ENCODE results near the gene HHATL. TPM values are rescaled to one million over a fixed set of nuclear protein-coding genes. Genes with fewer than 3 reads are reported as not detected.

Gene HHATL
- total and polyA plus RNA-seq, 10 of the 15 experiments (the other 5 are each of a cell fraction or from before 2014, with no cell fraction given) = not detected

DNA sequence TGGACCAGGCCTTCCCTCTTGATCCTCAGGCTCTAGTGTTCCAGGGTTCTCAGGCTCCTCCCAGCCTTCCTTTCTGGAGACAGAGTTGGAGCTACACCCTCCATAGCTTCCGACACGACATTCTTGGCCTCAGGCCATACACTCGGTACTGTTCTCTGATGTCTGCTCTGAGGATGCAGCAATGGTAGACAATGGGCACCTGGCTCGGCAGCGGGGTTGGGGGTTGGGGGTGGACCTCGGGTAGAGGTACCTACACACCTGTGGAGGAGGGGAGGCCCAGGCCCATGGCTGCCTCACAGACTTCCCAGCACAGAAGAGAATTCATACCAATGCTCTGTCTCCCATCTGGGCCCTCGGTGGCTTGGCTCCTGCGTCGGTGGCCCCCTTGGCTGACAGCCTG lies 49.0 kb upstream of the HHATL start:
- CTCF ChIA-PET = interaction anchor here (1.3 kb wide), 1 partner anchor 19 kb away, joined by 4 read pairs; no protein-coding TSS in a partner anchor
- TF ChIP-seq BMI1 (IDR thresholded peaks at IDR 0.05; ENCODE audit: borderline replicate concordance) = no peak
- no peak for TF ChIP-seq CHD4 (IDR thresholded peaks at IDR 0.05)
- TF ChIP-seq, protein P1, sequence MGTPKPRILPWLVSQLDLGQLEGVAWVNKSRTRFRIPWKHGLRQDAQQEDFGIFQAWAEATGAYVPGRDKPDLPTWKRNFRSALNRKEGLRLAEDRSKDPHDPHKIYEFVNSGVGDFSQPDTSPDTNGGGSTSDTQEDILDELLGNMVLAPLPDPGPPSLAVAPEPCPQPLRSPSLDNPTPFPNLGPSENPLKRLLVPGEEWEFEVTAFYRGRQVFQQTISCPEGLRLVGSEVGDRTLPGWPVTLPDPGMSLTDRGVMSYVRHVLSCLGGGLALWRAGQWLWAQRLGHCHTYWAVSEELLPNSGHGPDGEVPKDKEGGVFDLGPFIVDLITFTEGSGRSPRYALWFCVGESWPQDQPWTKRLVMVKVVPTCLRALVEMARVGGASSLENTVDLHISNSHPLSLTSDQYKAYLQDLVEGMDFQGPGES (IDR thresholded peaks at IDR 0.05) = no peak
- TF ChIP-seq DPF2 (IDR thresholded peaks at IDR 0.05) = no peak
- no peak for TF ChIP-seq CEBPB (IDR thresholded peaks at IDR 0.05; ENCODE audit: borderline replicate concordance in 1 of 2, low read depth in 2 of 2, low read length in 2 of 2)
- TF ChIP-seq, protein P2, sequence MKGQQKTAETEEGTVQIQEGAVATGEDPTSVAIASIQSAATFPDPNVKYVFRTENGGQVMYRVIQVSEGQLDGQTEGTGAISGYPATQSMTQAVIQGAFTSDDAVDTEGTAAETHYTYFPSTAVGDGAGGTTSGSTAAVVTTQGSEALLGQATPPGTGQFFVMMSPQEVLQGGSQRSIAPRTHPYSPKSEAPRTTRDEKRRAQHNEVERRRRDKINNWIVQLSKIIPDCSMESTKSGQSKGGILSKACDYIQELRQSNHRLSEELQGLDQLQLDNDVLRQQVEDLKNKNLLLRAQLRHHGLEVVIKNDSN (IDR thresholded peaks at IDR 0.05; ENCODE audit: borderline replicate concordance, extremely low read length, insufficient read depth, low read depth, low read length) = no peak
- no peak for TF ChIP-seq BRCA1 (IDR thresholded peaks at IDR 0.05; ENCODE audit: low read depth, low read length)
- TF ChIP-seq CREB1 (IDR thresholded peaks at IDR 0.05; ENCODE audit: low read depth) = no peak
- TF ChIP-seq ZNF24 (IDR thresholded peaks at IDR 0.05) = no peak
- no peak for TF ChIP-seq JUNB (IDR thresholded peaks at IDR 0.05)
- no peak for TF ChIP-seq NFIC (IDR thresholded peaks at IDR 0.05; ENCODE audit: low read depth, low read length)
- WGBS (ENCODE audit: insufficient coverage, insufficient replicate concordance, low lambda C conversion rate, missing lambda C conversion rate) = 72% methylated on average over 7 of the region's 9 CpGs
- Histone ChIP-seq H3K27ac (ENCODE audit: control insufficient read depth, insufficient read depth) (no peak overlapping the region), H3K36me3 (ENCODE audit: control insufficient read depth in 2 of 2, insufficient read depth in 2 of 2, low read length in 1 of 2) (no peaks in the 10 kb centered on the region), H3K27me3 (replicated peaks in 1 of 2; ENCODE audit: control insufficient read depth in 2 of 2, insufficient read depth in 2 of 2, low read length in 1 of 2) (no peaks in the 10 kb centered on the region), H4K20me1 (ENCODE audit: control insufficient read depth, insufficient read depth) (no peaks in the 10 kb centered on the region), H3K4me2 (ENCODE audit: control insufficient read depth, insufficient read depth) (no peak overlapping the region), H3K79me2 (ENCODE audit: control insufficient read depth, insufficient read depth, low read length) (no peaks in the 10 kb centered on the region), H2AFZ (ENCODE audit: control insufficient read depth, low read depth, low read length) (no peak overlapping the region), H3K4me3 (no peak overlapping the region), H3K4me1 (ENCODE audit: control insufficient read depth, insufficient read depth, low read length) (no peaks in the 10 kb centered on the region), H3K9me3 (replicated peaks; ENCODE audit: control insufficient read depth, insufficient read depth, low read length) (no peaks in the 10 kb centered on the region), H3K9ac (ENCODE audit: control insufficient read depth, insufficient read depth, low read length) (no peak overlapping the region)
- SMC1A ChIA-PET (ENCODE audit: uncharacterized antibody, unreplicated experiment) = interaction anchor here (0.6 kb wide), 1 partner anchor 176 kb away, joined by 3 read pairs; no protein-coding TSS in a partner anchor
- no peak for ATAC-seq
- POLR2A ChIA-PET = no interaction called here
- DNase-seq (ENCODE audit: low read depth, low spot score) = no peak
- BruUV-seq (replicated peaks) = no TSS peak
- intact Hi-C loops (cut with micrococcal nuclease; ENCODE audit: unreplicated experiment) = no loop called here
- in situ Hi-C loops (cut with MboI) = no loop called here
- RAD21 ChIA-PET (ENCODE audit: unreplicated experiment) = no interaction called here
- no peak for FAIRE-seq
